Caco-2 (cell line): ENCODE data around the gene PLEKHG4B. TPM values are rescaled to one million over a fixed set of nuclear protein-coding genes. Genes with fewer than 3 reads are reported as not detected.

ENCODE experiments used
- BruUV-seq: library from RNA; stranded (reverse); fragments of 400-500 nt; replicated peaks from 2 replicates; lab custom pipeline; 2021; lab: Mats Ljungman, UMichigan
- CTCF ChIA-PET: fragments of 300-600 bp; sonication (Branson Sonifier 250); formaldehyde crosslinking; loops from one replicate; lab custom pipeline; 2022; ENCODE audit warnings: antibody characterized with exemption; lab: Charles Lee
- POLR2A ChIA-PET: fragments of 300-600 bp; sonication (Branson Sonifier 250); formaldehyde crosslinking; loops from one replicate; lab custom pipeline; 2022; ENCODE audit warnings: antibody characterized with exemption; lab: Charles Lee
- DNase-seq, 2 experiments: peaks; one replicate each; pipeline versions ENCODE4 v3.0.0 to v3.0.0-alpha.2; 2020 to 2022
- H3K27me3 ChIP-seq: replicated peaks from 2 replicates; pipeline ENCODE4 v1.6.0; 2011; ENCODE audit warnings: low read length; ENCODE audit not compliant: control insufficient read depth, insufficient read depth
- H3K36me3 ChIP-seq: 2 replicates; pipeline ENCODE4 v1.5.1; 2011; ENCODE audit warnings: low read length; ENCODE audit not compliant: control insufficient read depth, insufficient read depth
- H3K4me1 ChIP-seq: fragments of 250-450 bp; sonication (Bioruptor Pico); 2 replicates; pipeline ENCODE4 v1.5.1; 2020; ENCODE audit warnings: mild to moderate bottlenecking
- H3K4me3 ChIP-seq: 2 replicates; pipeline ENCODE4 v1.5.1; 2011; ENCODE audit warnings: low read depth, mild to moderate bottlenecking, control low read depth, low read length
- H3K9me3 ChIP-seq: fragments of 250-450 bp; sonication (Bioruptor Pico); 2 replicates; pipeline ENCODE4 v1.5.1; 2020; ENCODE audit warnings: mild to moderate bottlenecking, moderate library complexity
- H3K27ac Mint-ChIP-seq: one replicate; pipeline ENCODE4 v1.8.0; 2022; ENCODE audit warnings: mixed read lengths; ENCODE audit not compliant: unreplicated experiment
- H3K27me3 Mint-ChIP-seq: one replicate; pipeline ENCODE4 v1.8.0; 2022; ENCODE audit warnings: mixed read lengths; ENCODE audit not compliant: insufficient read depth, unreplicated experiment
- H3K36me3 Mint-ChIP-seq: one replicate; pipeline ENCODE4 v1.8.0; 2022; ENCODE audit warnings: mild to moderate bottlenecking, mixed read lengths; ENCODE audit not compliant: insufficient read depth, unreplicated experiment
- H3K4me1 Mint-ChIP-seq: one replicate; pipeline ENCODE4 v1.8.0; 2022; ENCODE audit warnings: low read depth, mixed read lengths; ENCODE audit not compliant: unreplicated experiment
- H3K4me3 Mint-ChIP-seq: one replicate; pipeline ENCODE4 v1.8.0; 2022; ENCODE audit warnings: mild to moderate bottlenecking, moderate library complexity, mixed read lengths; ENCODE audit not compliant: unreplicated experiment
- H3K9me3 Mint-ChIP-seq: one replicate; pipeline ENCODE4 v1.8.0; 2022; ENCODE audit warnings: mixed read lengths; ENCODE audit not compliant: unreplicated experiment
- CTCF ChIP-seq, 2 experiments: fragments of 200-600 bp in 1 of 2; IDR thresholded peaks; 1 replicate in 1 of 2; 2 replicates in 1 of 2; pipeline versions ENCODE4 v1.5.1 to v1.8.0; 2011 to 2022; ENCODE audit warnings: antibody characterized with exemption in 1 of 2, control low read depth in 1 of 2, inconsistent platforms in 1 of 2, low read depth in 1 of 2, low read length in 1 of 2, mild to moderate bottlenecking in 1 of 2, moderate library complexity in 1 of 2; ENCODE audit not compliant: insufficient read depth in 1 of 2, severe bottlenecking in 1 of 2, unreplicated experiment in 1 of 2
- intact Hi-C: fragments of 100-400 bp; cut with micrococcal nuclease; formaldehyde crosslinking; loops from one replicate; pipeline ENCODE4 v1.10.0; 2022; ENCODE audit not compliant: unreplicated experiment
- total RNA-seq: library from RNA; stranded (reverse); gene quantifications from 2 replicates; pipeline ENCODE4 v1.2.3, GENCODE V29; 2022

PLEKHG4B gene
- total RNA-seq, 1 experiment from 2014 or later: 15.0 TPM

- no peaks in the 10 kb centered on the region for H3K36me3 ChIP-seq
- H3K9me3 ChIP-seq: no peaks in the 10 kb centered on the region
- H3K4me1 Mint-ChIP-seq: peaks cover 2% of the 10 kb centered on the region
- ChIA-PET POLR2A (no interaction called here), CTCF (no interaction called here)
- BruUV-seq: no TSS peak
- no peaks in the 10 kb centered on the region for H3K9me3 Mint-ChIP-seq
- no peaks in the 10 kb centered on the region for H3K27me3 ChIP-seq
- no peak for TF ChIP-seq CTCF (IDR thresholded peaks at IDR 0.05; ENCODE audit: insufficient read depth in 1 of 2, low read depth in 1 of 2, low read length in 1 of 2, severe bottlenecking in 1 of 2, unreplicated experiment in 1 of 2)
- H3K27ac Mint-ChIP-seq: no peak overlapping the region
- no peak overlapping the region for H3K4me3 ChIP-seq
- no peak for DNase-seq
- H3K36me3 Mint-ChIP-seq: peaks cover 8% of the 10 kb centered on the region
- peaks cover 4% of the 10 kb centered on the region for H3K27me3 Mint-ChIP-seq
- no peaks in the 10 kb centered on the region for H3K4me1 ChIP-seq
- intact Hi-C loops: no loop called here
- H3K4me3 Mint-ChIP-seq: no peak overlapping the region
Measured at GRCh38 chr5:182126-182525, 90.2 kb downstream of the PLEKHG4B start.

GRCh38 chr5:184471-184870 is 92.5 kb downstream of the PLEKHG4B start:
- no peaks in the 10 kb centered on the region for H3K4me1 ChIP-seq
- intact Hi-C loops: no loop called here
- no peaks in the 10 kb centered on the region for H3K36me3 ChIP-seq
- Mint-ChIP-seq H3K27ac (no peak overlapping the region), H3K4me3 (no peak overlapping the region), H3K27me3 (peaks cover 4% of the 10 kb centered on the region), H3K9me3 (no peaks in the 10 kb centered on the region), H3K4me1 (no peaks in the 10 kb centered on the region), H3K36me3 (peaks cover 11% of the 10 kb centered on the region)
- no peak for TF ChIP-seq CTCF (IDR thresholded peaks at IDR 0.05; ENCODE audit: insufficient read depth in 1 of 2, low read depth in 1 of 2, low read length in 1 of 2, severe bottlenecking in 1 of 2, unreplicated experiment in 1 of 2)
- no peak for DNase-seq
- no peaks in the 10 kb centered on the region for H3K9me3 ChIP-seq
- no TSS peak for BruUV-seq
- H3K27me3 ChIP-seq: no peaks in the 10 kb centered on the region
- H3K4me3 ChIP-seq: no peak overlapping the region
- ChIA-PET CTCF (no interaction called here), POLR2A (no interaction called here)

GRCh38 chr5:185095-186070 is 93.4 kb downstream of the PLEKHG4B start:
- intact Hi-C loops: no loop called here
- H3K4me1 ChIP-seq: no peaks in the 10 kb centered on the region
- Mint-ChIP-seq H3K9me3 (no peaks in the 10 kb centered on the region), H3K27me3 (no peaks in the 10 kb centered on the region), H3K4me3 (no peak overlapping the region), H3K27ac (no peak overlapping the region), H3K4me1 (peaks cover 5% of the 10 kb centered on the region), H3K36me3 (peaks cover 11% of the 10 kb centered on the region)
- no peaks in the 10 kb centered on the region for H3K27me3 ChIP-seq
- TF ChIP-seq CTCF (IDR thresholded peaks at IDR 0.05; ENCODE audit: insufficient read depth in 1 of 2, low read depth in 1 of 2, low read length in 1 of 2, severe bottlenecking in 1 of 2, unreplicated experiment in 1 of 2): no peak
- no peaks in the 10 kb centered on the region for H3K9me3 ChIP-seq
- ChIA-PET CTCF (no interaction called here), POLR2A (no interaction called here)
- DNase-seq: no peak
- no peaks in the 10 kb centered on the region for H3K36me3 ChIP-seq
- no peak overlapping the region for H3K4me3 ChIP-seq
- BruUV-seq: no TSS peak
